ENCODE data around the gene PRPF39. TPM values are rescaled to one million over a fixed set of nuclear protein-coding genes. Genes with fewer than 3 reads are reported as not detected.

The PRPF39 gene
- total RNA-seq, 1 experiment from 2014 or later, result 59.8 TPM

GRCh38 chr14:45091710-45092109, 7.8 kb downstream of the PRPF39 start:
- no peak overlapping the region for H4K91ac ChIP-seq (ENCODE audit: insufficient read length, low read depth, low read length)
- H3K4ac ChIP-seq (ENCODE audit: low read depth, low read length), result no peak overlapping the region
- H3K27ac ChIP-seq (ENCODE audit: insufficient read length, low read depth, low read length), result no peak overlapping the region
- WGBS (ENCODE audit: extremely low coverage, insufficient read length, low lambda C conversion rate), result no CpG with 5 or more reads among the region's 2 CpGs
- no peak overlapping the region for H3K18ac ChIP-seq (ENCODE audit: insufficient read length, low read depth, low read length)
- no peak overlapping the region for H2BK5ac ChIP-seq (ENCODE audit: insufficient read length, low read length)
- TF ChIP-seq CTCF (conservative IDR thresholded peaks at IDR 0.05), result no peak
- H2BK12ac ChIP-seq (ENCODE audit: insufficient read length, low read depth, low read length), result no peak overlapping the region
- H3K79me2 ChIP-seq (ENCODE audit: insufficient read depth, low read length), result peaks cover 33% of the 10 kb centered on the region; the same call in 1 of the 2 replicates
- no peak overlapping the region for H2AK5ac ChIP-seq (ENCODE audit: insufficient read length, low read length)
- H3K23ac ChIP-seq (ENCODE audit: insufficient read length, low read depth, low read length), result no peak overlapping the region
- H4K8ac ChIP-seq (replicated peaks; ENCODE audit: insufficient read length, low read depth, low read length), result no peak overlapping the region
- no peak overlapping the region for H3K4me2 ChIP-seq (ENCODE audit: insufficient read depth, insufficient read length, low read length)
- no peaks in the 10 kb centered on the region for H4K20me1 ChIP-seq (ENCODE audit: control insufficient read depth, insufficient read depth, insufficient read length)
- no peak overlapping the region for H3K9ac ChIP-seq (ENCODE audit: extremely low read depth, insufficient read length, low read length)
- no peaks in the 10 kb centered on the region for H3K27me3 ChIP-seq (ENCODE audit: insufficient read depth, low read length)
- no peak overlapping the region for H2BK15ac ChIP-seq (ENCODE audit: low read depth, low read length)
- H3K9me3 ChIP-seq (ENCODE audit: control insufficient read depth, low read depth, low read length), result no peaks in the 10 kb centered on the region
- no peaks in the 10 kb centered on the region for H3K4me1 ChIP-seq (ENCODE audit: insufficient read depth, low read length)
- H3K4me3 Mint-ChIP-seq, result no peak overlapping the region
- H3T11ph ChIP-seq (ENCODE audit: low read length), result no peak overlapping the region
- H3K27ac Mint-ChIP-seq, result no peak overlapping the region; a peak in 1 of 7 replicates
- H2BK20ac ChIP-seq (ENCODE audit: low read depth, low read length, poor library complexity, severe bottlenecking), result no peak overlapping the region
- no peak for DNase-seq
- no peaks in the 10 kb centered on the region for H3K9me3 Mint-ChIP-seq
- H3K23me2 ChIP-seq (ENCODE audit: insufficient read length, low read depth, low read length, poor library complexity, severe bottlenecking), result no peaks in the 10 kb centered on the region
- H2AFZ ChIP-seq (ENCODE audit: low read length), result no peak overlapping the region
- no peak overlapping the region for H2BK120ac ChIP-seq (ENCODE audit: low read depth, low read length, poor library complexity, severe bottlenecking)
- no peak overlapping the region for H3K56ac ChIP-seq (ENCODE audit: insufficient read length, low read depth, low read length)
- H3K36me3 Mint-ChIP-seq (ENCODE audit: insufficient read depth in 1 of 3, low read depth in 3 of 3), result peaks cover 10 to 26% (median 21%) of the 10 kb centered on the region in 3 experiments; a peak in 5 of 7 replicates
- no peaks in the 10 kb centered on the region for H3K27me3 Mint-ChIP-seq (ENCODE audit: low read depth)
- peaks cover 13 to 15% of the 10 kb centered on the region in 2 experiments for H3K4me1 Mint-ChIP-seq
- H4K5ac ChIP-seq (ENCODE audit: insufficient read length, low read depth, low read length), result no peak overlapping the region
- no peak overlapping the region for H3K14ac ChIP-seq (ENCODE audit: insufficient read depth, low read length)
- no peaks in the 10 kb centered on the region for H3K79me1 ChIP-seq (ENCODE audit: insufficient read depth, low read depth, low read length, poor library complexity, severe bottlenecking)

All from H9 (cell line).